HG03565 (cell line): ENCODE measurements around the gene OR2A5.
"Not testable (repeated sequence)": the region's sequence is repeated elsewhere in the genome, so short reads cannot be mapped to it uniquely, and the experiment has no call there.

Experiments used
- ATAC-seq: cut with Tn5 transposase; IDR thresholded peaks from one replicate; pipeline ENCODE4 v1.9.1; 2021; ENCODE audit warnings: mild to moderate bottlenecking, moderate library complexity; ENCODE audit not compliant: unreplicated experiment

Gene OR2A5, protein sequence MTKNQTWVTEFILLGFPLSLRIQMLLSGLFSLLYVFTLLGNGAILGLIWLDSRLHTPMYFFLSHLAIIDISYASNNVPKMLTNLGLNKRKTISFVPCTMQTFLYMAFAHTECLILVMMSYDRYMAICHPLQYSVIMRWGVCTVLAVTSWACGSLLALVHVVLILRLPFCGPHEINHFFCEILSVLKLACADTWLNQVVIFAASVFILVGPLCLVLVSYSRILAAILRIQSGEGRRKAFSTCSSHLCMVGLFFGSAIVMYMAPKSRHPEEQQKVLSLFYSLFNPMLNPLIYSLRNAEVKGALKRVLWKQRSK

DNA sequence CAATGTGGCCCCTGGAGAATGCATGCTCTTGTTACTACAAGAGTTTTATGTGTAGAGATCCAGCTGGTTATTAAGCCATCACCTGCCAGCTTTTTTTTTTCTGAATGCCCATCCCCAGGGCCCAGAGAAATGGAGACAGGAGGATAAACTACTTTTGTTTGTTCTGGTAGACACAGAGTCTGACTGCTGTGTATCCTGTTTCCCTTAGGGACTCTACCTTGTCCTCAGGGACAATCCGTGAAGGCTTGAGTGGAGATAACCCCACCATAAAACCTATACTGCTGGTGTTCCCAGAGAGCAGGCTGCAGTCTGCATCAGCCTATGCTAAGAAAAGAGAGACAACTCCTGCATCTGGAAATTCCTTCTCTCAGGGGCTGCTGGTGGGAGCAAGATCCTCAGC is at the start of gene OR2A5:
Gene OR2A5, plus strand, starts transcription at position 301 of the 400 bp plus-strand sequence. CDS start 1,454 bp downstream, outside the sequence.
- ATAC-seq: no peak

GRCh38 chr7:144000020-144000419 is 48.7 kb upstream of the OR2A5 start, which contains the start of gene OR6B1:
OR6B1 (plus strand) TSS chr7:144000320; CDS start chr7:144003997, 3,677 bp downstream.
- no peak for ATAC-seq

DNA sequence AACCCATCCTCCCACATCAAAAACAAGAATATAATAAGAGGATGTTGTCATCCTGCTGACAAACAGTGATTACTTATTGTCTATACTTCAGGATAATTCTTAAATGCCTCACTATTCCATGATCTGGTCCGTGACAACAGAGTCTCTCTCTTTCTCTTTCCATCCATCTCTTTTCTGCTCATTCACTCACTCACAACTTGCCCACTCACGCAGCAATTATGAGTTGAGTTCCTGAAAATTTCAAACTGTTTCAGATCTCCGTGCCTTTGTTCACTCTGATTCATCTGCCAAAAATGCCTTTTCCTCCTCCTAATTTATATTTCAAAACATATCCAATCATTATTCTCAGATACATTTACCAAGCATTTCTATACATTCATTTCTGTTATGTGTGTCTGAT is 47.2 kb upstream of the OR2A5 start:
- no peak for ATAC-seq

DNA sequence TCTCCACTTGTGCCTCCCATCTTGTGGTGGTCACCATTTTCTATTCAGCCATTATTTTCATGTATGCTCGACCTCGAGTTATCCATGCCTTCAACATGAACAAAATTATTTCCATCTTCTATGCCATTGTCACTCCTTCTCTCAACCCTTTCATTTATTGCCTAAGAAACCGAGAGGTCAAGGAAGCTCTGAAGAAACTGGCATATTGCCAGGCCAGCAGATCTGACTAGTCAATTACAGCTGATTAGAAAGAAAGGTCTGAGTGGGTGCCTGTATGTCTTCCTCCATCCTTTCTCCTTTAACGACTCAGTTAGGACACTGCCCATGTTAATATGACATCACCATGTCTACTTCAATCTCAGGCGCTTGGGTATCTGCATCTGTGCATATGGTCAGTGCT is 44.0 kb upstream of the OR2A5 start:
- no peak for ATAC-seq

DNA sequence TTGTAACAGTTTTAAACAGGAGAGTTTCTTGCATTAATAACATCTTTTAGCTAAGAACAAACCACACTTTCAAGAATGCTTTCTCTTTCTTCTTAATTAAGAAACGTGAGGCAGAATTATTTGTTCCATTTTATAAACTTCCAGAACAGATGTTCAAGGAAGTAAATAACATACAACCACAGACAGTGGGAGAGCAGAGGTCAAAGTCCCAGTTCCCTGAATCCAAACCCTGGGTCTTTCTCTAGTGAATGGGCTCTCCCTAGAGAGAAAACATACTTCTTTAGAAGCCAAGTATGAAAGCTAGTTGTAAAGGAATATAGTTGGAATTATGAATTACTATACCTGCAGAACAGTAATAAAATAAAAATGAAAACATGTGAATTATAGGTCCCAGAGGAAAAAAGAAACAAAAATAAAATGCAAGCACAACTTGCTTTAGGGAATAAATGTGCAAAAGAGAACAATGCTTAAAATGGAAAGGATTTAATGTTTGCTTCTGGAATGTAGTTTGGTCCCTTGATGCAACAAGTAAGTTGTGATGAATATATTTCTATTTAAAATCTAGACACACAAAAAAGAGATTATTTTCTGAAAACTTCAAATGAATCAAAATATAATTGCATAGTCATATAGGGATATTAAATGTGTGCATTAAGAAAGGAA is 42.6 kb upstream of the OR2A5 start:
- ATAC-seq: no peak

GRCh38 chr7:144006692-144007042 is 42.1 kb upstream of the OR2A5 start:
- no peak for ATAC-seq

DNA sequence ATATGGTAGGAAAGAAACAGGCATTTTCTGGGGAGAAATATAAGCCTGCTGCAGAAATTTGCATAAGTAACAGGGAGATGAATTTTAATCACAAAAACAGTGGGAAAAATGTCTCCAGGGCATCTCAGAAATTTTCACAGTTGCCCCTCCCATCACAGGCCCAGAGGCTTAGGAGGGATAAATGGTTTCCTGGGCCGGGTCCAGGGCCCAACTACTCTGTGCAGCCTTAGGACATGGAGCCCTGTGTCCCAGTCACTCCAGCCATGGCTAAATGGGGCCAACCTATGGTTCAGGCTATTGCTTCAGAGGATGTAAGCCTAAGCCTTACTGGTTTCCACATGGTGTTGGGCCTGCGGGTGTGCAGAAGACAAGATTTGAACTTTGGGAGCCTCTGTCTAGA is 39.4 kb upstream of the OR2A5 start:
- no peak for ATAC-seq

DNA sequence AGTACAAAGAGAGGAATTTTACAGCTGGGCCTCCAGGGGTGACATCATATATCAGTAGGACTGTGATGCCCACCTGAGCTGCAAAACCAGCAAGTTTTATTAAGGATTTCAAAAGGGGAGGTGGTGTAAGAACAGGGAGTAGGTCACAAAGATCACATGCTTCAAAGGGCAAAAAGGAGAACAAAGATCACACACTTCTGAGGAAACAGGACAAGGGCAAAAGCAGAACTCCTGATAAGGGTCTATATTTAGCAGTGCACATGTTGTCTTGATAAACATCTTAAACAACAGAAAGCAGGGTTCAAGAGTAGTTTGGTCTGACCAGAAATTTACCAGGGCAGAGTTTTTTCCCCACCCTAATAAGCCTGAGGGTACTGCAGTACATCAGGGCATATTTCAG is 38.7 kb upstream of the OR2A5 start:
- not testable (repeated sequence) for ATAC-seq

GRCh38 chr7:144010821-144011220 is 37.9 kb upstream of the OR2A5 start:
- ATAC-seq: not testable (repeated sequence)

DNA sequence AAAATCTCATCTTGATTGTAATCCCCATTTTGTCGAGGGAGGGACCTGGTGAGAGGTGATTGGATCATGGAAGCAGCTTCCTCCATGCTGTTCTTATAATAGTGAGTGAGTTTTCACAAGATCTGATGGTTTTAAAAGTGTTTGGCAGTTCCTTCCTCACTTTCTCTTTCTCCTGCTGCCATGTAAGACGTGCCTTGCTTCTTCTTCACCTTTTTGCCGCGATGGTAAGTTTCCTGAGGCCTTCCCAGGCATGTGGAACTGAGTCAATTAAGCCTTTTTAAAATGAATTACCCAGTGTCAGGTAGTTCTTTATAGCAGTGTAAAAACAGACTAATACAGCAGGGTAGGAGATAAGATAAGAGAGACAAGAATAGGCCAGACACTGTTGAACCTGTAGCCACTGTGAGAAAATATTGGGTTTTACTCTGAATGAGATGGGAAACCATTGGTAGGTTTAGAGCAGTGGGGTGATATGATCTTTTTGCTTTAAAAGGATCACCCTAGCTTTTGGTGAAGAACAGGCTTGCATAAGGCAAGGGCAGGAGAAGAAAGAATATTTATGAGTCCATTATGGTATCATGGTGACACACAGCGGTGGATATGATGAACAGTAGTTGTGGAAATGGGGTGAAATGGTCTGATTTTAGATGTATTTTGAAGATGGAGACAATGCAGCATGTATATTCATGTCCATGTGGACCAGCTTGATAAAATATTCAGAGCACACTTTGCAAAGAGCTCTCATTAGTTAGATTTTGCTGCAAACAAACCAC is 37.1 kb upstream of the OR2A5 start:
- no peak for ATAC-seq

- no peak for ATAC-seq
These were observed 30.7 kb upstream of the OR2A5 start for GRCh38 chr7:144018065-144018464.

DNA sequence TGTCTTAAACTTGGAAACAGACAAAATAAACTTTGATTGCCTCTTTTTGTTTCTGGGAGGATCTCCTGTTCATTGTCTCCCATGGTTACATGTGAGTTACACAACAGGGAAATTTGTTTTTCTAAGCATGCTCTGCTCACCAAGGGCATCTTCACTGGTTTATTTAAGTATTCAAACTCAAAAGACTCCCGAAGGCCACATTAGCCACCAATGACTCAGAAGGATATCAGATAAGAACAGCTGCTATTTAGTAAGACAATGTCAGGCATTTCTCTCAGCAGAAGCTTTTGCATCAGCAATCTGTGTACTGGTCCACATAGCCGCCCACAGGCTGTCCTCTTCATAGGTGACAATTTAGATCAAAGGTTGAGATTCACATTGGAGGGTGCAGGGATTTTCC is 29.3 kb upstream of the OR2A5 start:
- ATAC-seq: peak; percentile 51

- ATAC-seq: no peak
These were observed 28.4 kb upstream of the OR2A5 start for GRCh38 chr7:144020340-144020739.

- no peak for ATAC-seq
These were observed 26.6 kb upstream of the OR2A5 start for GRCh38 chr7:144022169-144022568.

- ATAC-seq: no peak
These were observed 25.4 kb upstream of the OR2A5 start for GRCh38 chr7:144023171-144023827.

GRCh38 chr7:144024213-144024612 is 24.5 kb upstream of the OR2A5 start:
- ATAC-seq: no peak

GRCh38 chr7:144026203-144026883 is 22.4 kb upstream of the OR2A5 start:
- no peak for ATAC-seq

DNA sequence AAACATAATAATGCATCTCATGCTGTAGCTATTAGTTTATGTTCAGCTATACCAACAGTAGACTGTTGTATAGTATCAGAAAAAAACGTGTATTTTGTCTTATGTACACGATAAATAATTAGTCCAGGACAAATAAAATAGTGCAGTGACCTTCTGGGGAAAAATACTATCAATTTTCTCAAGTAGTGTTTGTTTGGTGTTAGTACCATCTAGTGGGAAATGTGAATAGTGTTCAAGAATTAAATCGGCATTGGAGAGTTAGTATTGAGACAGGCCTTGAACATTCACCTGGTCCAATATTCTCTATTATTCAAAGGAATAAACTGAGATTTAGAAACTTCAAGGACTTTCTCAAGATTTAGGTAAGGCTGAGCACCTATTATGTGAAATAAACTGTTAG is 21.7 kb upstream of the OR2A5 start:
- ATAC-seq: no peak

- ATAC-seq: no peak
These were observed 20.8 kb upstream of the OR2A5 start for GRCh38 chr7:144027974-144028373.

GRCh38 chr7:144028547-144028946 is 20.2 kb upstream of the OR2A5 start:
- ATAC-seq: no peak

- no peak for ATAC-seq
These were observed 16.2 kb upstream of the OR2A5 start for GRCh38 chr7:144032516-144032915.
